Mesenchymal stem cell (in vitro differentiated cells and primary cell): ENCODE data around the gene GAST.
A peak's percentile ranks its signal among the peaks of the same experiment; 100 is the strongest.

Source experiments
- DNase-seq: peaks from one replicate; pipeline ENCODE4 v3.0.0-alpha.2; 2013
- H2AFZ ChIP-seq: one replicate; pipeline ENCODE4 v1.6.1; 2013; ENCODE audit warnings: low read depth, mild to moderate bottlenecking, control low read depth, inconsistent platforms, low read length, moderate library complexity
- H2AK5ac ChIP-seq: 2 replicates; pipeline ENCODE4 v1.6.1; 2013; ENCODE audit warnings: low read length, moderate library complexity, mild to moderate bottlenecking, inconsistent platforms; ENCODE audit not compliant: severe bottlenecking
- H2BK120ac ChIP-seq: one replicate; pipeline ENCODE4 v1.6.1; 2013; ENCODE audit warnings: low read depth, mild to moderate bottlenecking, inconsistent platforms, low read length, moderate library complexity
- H2BK12ac ChIP-seq, 2 experiments: one replicate each; pipeline ENCODE4 v1.6.1; 2013; ENCODE audit warnings: inconsistent platforms in 2 of 2, low read length in 2 of 2, mild to moderate bottlenecking in 2 of 2, moderate library complexity in 2 of 2, control low read depth in 1 of 2
- H2BK15ac ChIP-seq: one replicate; pipeline ENCODE4 v1.6.1; 2013; ENCODE audit warnings: mild to moderate bottlenecking, low read depth, inconsistent platforms; ENCODE audit not compliant: poor library complexity, severe bottlenecking
- H2BK5ac ChIP-seq: 2 replicates; pipeline ENCODE4 v1.6.1; 2013; ENCODE audit warnings: low read depth, mild to moderate bottlenecking, low read length, control low read depth, inconsistent platforms; ENCODE audit not compliant: poor library complexity, severe bottlenecking
- H3K14ac ChIP-seq, 2 experiments: one replicate each; pipeline ENCODE4 v1.6.1; 2013; ENCODE audit warnings: inconsistent platforms in 2 of 2, low read length in 2 of 2, control low read depth in 1 of 2, mild to moderate bottlenecking in 1 of 2, moderate library complexity in 1 of 2
- H3K18ac ChIP-seq, 2 experiments: one replicate each; pipeline ENCODE4 v1.6.1; 2013; ENCODE audit warnings: inconsistent platforms in 2 of 2, low read length in 2 of 2, control low read depth in 1 of 2, low read depth in 1 of 2, mild to moderate bottlenecking in 1 of 2
- H3K23ac ChIP-seq, 2 experiments: one replicate each; pipeline ENCODE4 v1.6.1; 2013; ENCODE audit warnings: inconsistent platforms in 2 of 2, low read length in 2 of 2, mild to moderate bottlenecking in 2 of 2, moderate library complexity in 2 of 2, control low read depth in 1 of 2
- H3K27ac ChIP-seq: 2 replicates; pipeline ENCODE4 v1.5.1; 2013; ENCODE audit warnings: mild to moderate bottlenecking, moderate library complexity, low read length, control low read depth, inconsistent platforms; ENCODE audit not compliant: poor library complexity, severe bottlenecking
- H3K27me3 ChIP-seq, 2 experiments: 2 replicates each; pipeline versions ENCODE4 v1.6.1 to v1.7.0; 2013; ENCODE audit warnings: low read length in 2 of 2, mild to moderate bottlenecking in 2 of 2, moderate library complexity in 2 of 2, control low read depth in 1 of 2, inconsistent platforms in 1 of 2; ENCODE audit not compliant: control insufficient read depth in 1 of 2, insufficient read depth in 1 of 2
- H3K36me3 ChIP-seq, 2 experiments: 2 replicates each; pipeline versions ENCODE4 v1.6.1 to v1.7.0; 2013; ENCODE audit warnings: low read length in 2 of 2, control low read depth in 1 of 2, inconsistent platforms in 1 of 2, low read depth in 1 of 2, mild to moderate bottlenecking in 1 of 2; ENCODE audit not compliant: insufficient read depth in 2 of 2, control insufficient read depth in 1 of 2
- H3K4ac ChIP-seq, 2 experiments: one replicate each; pipeline ENCODE4 v1.6.1; 2013; ENCODE audit warnings: inconsistent platforms in 2 of 2, low read length in 2 of 2, mild to moderate bottlenecking in 2 of 2, moderate library complexity in 2 of 2, control low read depth in 1 of 2, low read depth in 1 of 2
- H3K4me1 ChIP-seq: 2 replicates; pipeline ENCODE4 v1.6.1; 2013; ENCODE audit warnings: low read depth, low read length, control low read depth; ENCODE audit not compliant: control insufficient read depth, insufficient read depth
- H3K4me2 ChIP-seq: 2 replicates; pipeline ENCODE4 v1.6.1; 2013; ENCODE audit warnings: low read length, mild to moderate bottlenecking, inconsistent platforms; ENCODE audit not compliant: poor library complexity, severe bottlenecking
- H3K4me3 ChIP-seq, 2 experiments: 2 replicates each; pipeline versions ENCODE4 v1.5.1 to v1.7.0; 2013; ENCODE audit warnings: low read length in 2 of 2, mild to moderate bottlenecking in 2 of 2, control low read depth in 1 of 2, low read depth in 1 of 2; ENCODE audit not compliant: insufficient read depth in 1 of 2
- H3K79me1 ChIP-seq: replicated peaks from 2 replicates; pipeline ENCODE4 v1.6.1; 2013; ENCODE audit warnings: mild to moderate bottlenecking, control low read depth, low read length, inconsistent platforms; ENCODE audit not compliant: poor library complexity, severe bottlenecking
- H3K9ac ChIP-seq: 2 replicates; pipeline ENCODE4 v1.7.0; 2013; ENCODE audit warnings: mild to moderate bottlenecking, low read length, moderate library complexity
- H3K9me3 ChIP-seq: 2 replicates; pipeline ENCODE4 v1.7.0; 2013; ENCODE audit warnings: mild to moderate bottlenecking, low read length; ENCODE audit not compliant: control insufficient read depth
- H4K8ac ChIP-seq: one replicate; pipeline ENCODE4 v1.6.1; 2013; ENCODE audit warnings: inconsistent platforms, mild to moderate bottlenecking, low read length, moderate library complexity
- H4K91ac ChIP-seq: one replicate; pipeline ENCODE4 v1.6.1; 2013; ENCODE audit warnings: mild to moderate bottlenecking, low read length, inconsistent platforms
- WGBS: methylation state at CpG from one replicate; pipeline ENCODE4 v1.1.7; 2013; ENCODE audit warnings: mixed read lengths; 5-methylcytosine and 5-hydroxymethylcytosine counted together

GAST gene

GRCh38 chr17:41717408-41718286, 5.5 kb downstream of the GAST start:
- no peak overlapping the region for H3K4ac ChIP-seq
- WGBS: 76% methylated on average over 11 of the region's 15 CpGs
- H3K9ac ChIP-seq: no peak overlapping the region
- no peak overlapping the region for H2BK12ac ChIP-seq
- peaks cover 2% of the 10 kb centered on the region for H3K4me1 ChIP-seq
- H2BK15ac ChIP-seq: no peak overlapping the region
- H4K91ac ChIP-seq: no peak overlapping the region
- peaks cover 2 to 36% of the 10 kb centered on the region in 2 experiments for H3K27me3 ChIP-seq
- H3K9me3 ChIP-seq: no peaks in the 10 kb centered on the region
- no peak overlapping the region for H2AK5ac ChIP-seq
- H3K79me1 ChIP-seq: no peaks in the 10 kb centered on the region
- H3K4me2 ChIP-seq: no peak overlapping the region
- DNase-seq: peak; percentile 59
- H4K8ac ChIP-seq: no peak overlapping the region
- H3K14ac ChIP-seq: no peak overlapping the region
- no peak overlapping the region for H2BK5ac ChIP-seq
- H3K18ac ChIP-seq: no peak overlapping the region
- H2AFZ ChIP-seq: no peak overlapping the region
- no peak overlapping the region for H2BK120ac ChIP-seq
- H3K27ac ChIP-seq: no peak overlapping the region
- no peak overlapping the region for H3K4me3 ChIP-seq
- H3K36me3 ChIP-seq: no peaks in the 10 kb centered on the region
- H3K23ac ChIP-seq: no peak overlapping the region

- no peak overlapping the region for H4K8ac ChIP-seq
- peak overlapping the region; percentile 86 for H4K91ac ChIP-seq
- H3K4me2 ChIP-seq: no peak overlapping the region
- 72% methylated on average over 5 of the region's 5 CpGs for WGBS
- no peak overlapping the region for H3K4me3 ChIP-seq
- H3K4ac ChIP-seq: no peak overlapping the region
- H3K9me3 ChIP-seq: no peaks in the 10 kb centered on the region
- DNase-seq: no peak
- H2BK5ac ChIP-seq: no peak overlapping the region
- H3K27ac ChIP-seq: no peak overlapping the region
- peak overlapping the region in 1 of 2 experiments; percentile 33 for H3K18ac ChIP-seq
- H3K14ac ChIP-seq: peak overlapping the region in 1 of 2 experiments; percentile 51
- H3K36me3 ChIP-seq: no peaks in the 10 kb centered on the region
- H2AFZ ChIP-seq: no peak overlapping the region
- no peak overlapping the region for H2AK5ac ChIP-seq
- no peak overlapping the region for H3K23ac ChIP-seq
- peaks cover 2% of the 10 kb centered on the region for H3K4me1 ChIP-seq
- no peak overlapping the region for H2BK12ac ChIP-seq
- no peaks in the 10 kb centered on the region for H3K79me1 ChIP-seq
- no peak overlapping the region for H2BK120ac ChIP-seq
- H3K27me3 ChIP-seq: peaks cover 5 to 39% of the 10 kb centered on the region in 2 experiments
- no peak overlapping the region for H3K9ac ChIP-seq
- peak overlapping the region; percentile 98 for H2BK15ac ChIP-seq
These were observed 6.1 kb downstream of the GAST start for GRCh38 chr17:41718287-41718645.

DNA sequence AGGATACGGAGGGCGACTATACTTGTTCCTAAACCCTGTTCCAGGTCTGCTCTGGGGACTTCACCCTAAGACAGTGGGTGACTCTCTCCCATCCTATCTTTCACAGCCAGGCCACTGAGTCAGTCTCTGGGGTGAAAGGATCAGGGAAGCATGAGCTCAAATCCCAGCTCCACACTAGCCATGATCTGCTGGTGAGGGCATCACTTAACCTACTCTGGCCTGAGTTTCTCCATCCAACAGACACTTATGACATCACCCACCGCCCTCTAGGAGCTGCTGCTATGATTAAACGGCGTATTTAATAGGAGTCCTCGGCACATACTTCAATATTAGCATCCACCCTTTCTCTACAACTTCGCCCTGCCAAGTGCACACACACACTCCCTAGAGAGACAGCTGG, 10.1 kb downstream of the GAST start:
- Histone ChIP-seq H3K18ac (no peak overlapping the region), H2AK5ac (no peak overlapping the region), H4K91ac (no peak overlapping the region), H3K14ac (no peak overlapping the region), H3K27me3 (peaks cover 5 to 50% of the 10 kb centered on the region in 2 experiments), H2BK12ac (no peak overlapping the region), H3K36me3 (no peaks in the 10 kb centered on the region), H3K23ac (no peak overlapping the region), H3K9me3 (no peaks in the 10 kb centered on the region), H2BK5ac (no peak overlapping the region), H3K79me1 (no peaks in the 10 kb centered on the region), H3K9ac (no peak overlapping the region), H2BK120ac (no peak overlapping the region), H3K4me1 (peaks cover 5% of the 10 kb centered on the region), H2BK15ac (no peak overlapping the region), H3K4ac (no peak overlapping the region), H2AFZ (no peak overlapping the region), H3K4me3 (no peak overlapping the region), H4K8ac (no peak overlapping the region), H3K27ac (no peak overlapping the region), H3K4me2 (no peak overlapping the region)
- 91% methylated on average over 7 of the region's 7 CpGs for WGBS
- no peak for DNase-seq

- no peaks in the 10 kb centered on the region for H3K79me1 ChIP-seq
- no peak overlapping the region for H2BK5ac ChIP-seq
- H3K36me3 ChIP-seq: no peaks in the 10 kb centered on the region
- no peak overlapping the region for H2AFZ ChIP-seq
- H3K27ac ChIP-seq: no peak overlapping the region
- H2BK15ac ChIP-seq: no peak overlapping the region
- no peak for DNase-seq
- H3K9me3 ChIP-seq: no peaks in the 10 kb centered on the region
- H2AK5ac ChIP-seq: no peak overlapping the region
- no peak overlapping the region for H3K23ac ChIP-seq
- no peak overlapping the region for H4K8ac ChIP-seq
- no peak overlapping the region for H3K14ac ChIP-seq
- no peak overlapping the region for H3K4me2 ChIP-seq
- no peak overlapping the region for H3K4ac ChIP-seq
- no peak overlapping the region for H2BK120ac ChIP-seq
- H3K4me1 ChIP-seq: peaks cover 12% of the 10 kb centered on the region
- H2BK12ac ChIP-seq: no peak overlapping the region
- no peak overlapping the region for H3K9ac ChIP-seq
- H4K91ac ChIP-seq: no peak overlapping the region
- H3K18ac ChIP-seq: no peak overlapping the region
- H3K27me3 ChIP-seq: peaks cover 5 to 46% of the 10 kb centered on the region in 2 experiments
- no peak overlapping the region for H3K4me3 ChIP-seq
- WGBS: 84% methylated on average over 11 of the region's 12 CpGs
These were observed 11.8 kb downstream of the GAST start for GRCh38 chr17:41723801-41724475.
